Stimulated activated CD4-positive, alpha-beta T cell treated with anti-CD3 and anti-CD28 coated beads, Interleukin-4, amount 100 ng/mL, for 4 hours (primary cell): Measurements from ENCODE around the gene SERINC2.
"Not testable (repeated sequence)": the region's sequence is repeated elsewhere in the genome, so short reads cannot be mapped to it uniquely, and the experiment has no call there.

ENCODE experiments used
- DNase-seq, 2 experiments: peaks; one replicate each; pipeline ENCODE4 v3.0.0-alpha.2; 2020

SERINC2 gene

GRCh38 chr1:31386576-31387243 lies 26.3 kb upstream of the SERINC2 start:
- not testable (repeated sequence) for DNase-seq

GRCh38 chr1:31387612-31388011 lies 25.4 kb upstream of the SERINC2 start:
- DNase-seq = no peak

GRCh38 chr1:31389616-31390015 lies 23.4 kb upstream of the SERINC2 start:
- DNase-seq = no peak

GRCh38 chr1:31390071-31390470 lies 22.9 kb upstream of the SERINC2 start:
- DNase-seq = no peak

GRCh38 chr1:31393463-31393862 lies 19.6 kb upstream of the SERINC2 start:
- no peak for DNase-seq

GRCh38 chr1:31394584-31395193 lies 18.3 kb upstream of the SERINC2 start:
- DNase-seq = peak; percentile 66 to 79

- no peak for DNase-seq
These were observed 16.2 kb upstream of the SERINC2 start for GRCh38 chr1:31396633-31397351.

- DNase-seq = no peak
These were observed 15.5 kb upstream of the SERINC2 start for GRCh38 chr1:31397360-31398095.

- DNase-seq = no peak
These were observed 14.8 kb upstream of the SERINC2 start for GRCh38 chr1:31398246-31398645.

GRCh38 chr1:31399976-31400375 lies 13.0 kb upstream of the SERINC2 start:
- no peak for DNase-seq

- DNase-seq = no peak
These were observed 12.6 kb upstream of the SERINC2 start for GRCh38 chr1:31400393-31400792.

- DNase-seq = no peak
These were observed 11.8 kb upstream of the SERINC2 start for GRCh38 chr1:31401241-31401640.

- DNase-seq = no peak
These were observed 7.3 kb upstream of the SERINC2 start for GRCh38 chr1:31405578-31406245.

- DNase-seq = no peak
These were observed 5.9 kb upstream of the SERINC2 start for GRCh38 chr1:31407029-31407626.

GRCh38 chr1:31408788-31409318 lies 4.2 kb upstream of the SERINC2 start:
- no peak for DNase-seq

GRCh38 chr1:31409946-31410858 lies 2.8 kb upstream of the SERINC2 start:
- DNase-seq = no peak

- DNase-seq = no peak
These were observed 2.1 kb upstream of the SERINC2 start for GRCh38 chr1:31410871-31411270.

- no peak for DNase-seq
These were observed 808 bp upstream of the SERINC2 start for GRCh38 chr1:31412205-31412604.

- DNase-seq = peak in 1 of 2 experiments; percentile 19
These were observed 490 bp downstream of the SERINC2 start for GRCh38 chr1:31413405-31414001.

- no peak for DNase-seq
These were observed 2.0 kb downstream of the SERINC2 start for GRCh38 chr1:31414980-31415370.

GRCh38 chr1:31415658-31416057 lies 2.6 kb downstream of the SERINC2 start:
- no peak for DNase-seq
